ENCODE measurements around the gene ZBTB39.

- TF ChIP-seq GATA2 (IDR thresholded peaks at IDR 0.05; ENCODE audit: low read depth, low read length), result no peak
- no peak for TF ChIP-seq GATA3 (IDR thresholded peaks at IDR 0.05; ENCODE audit: low read depth, low read length)
These were observed 6.5 kb upstream of the ZBTB39 start for GRCh38 chr12:57012600-57013465.

All from SH-SY5Y (cell line).